SU-DHL-6 (cell line): ENCODE data around the gene JMJD7.

Experiments
- CTCF ChIP-seq: fragments of 200-600 bp; sonication (generic); IDR thresholded peaks from one replicate; pipeline ENCODE4 v1.5.1; 2017; ENCODE audit warnings: antibody characterized with exemption, mild to moderate bottlenecking, low read length, moderate library complexity; ENCODE audit not compliant: insufficient read depth, poor library complexity, severe bottlenecking
- EZH2phosphoT487 ChIP-seq: fragments of 200-600 bp; sonication (generic), shearing (Covaris generic); conservative IDR thresholded peaks from 2 replicates; pipeline ENCODE4 v1.6.1; 2018; ENCODE audit warnings: mild to moderate bottlenecking, antibody characterized with exemption, low read length, moderate library complexity, mixed read lengths

- TF ChIP-seq CTCF (no peak), EZH2phosphoT487 (no peak)
These were observed 29.0 kb upstream of the JMJD7 start for GRCh38 chr15:41798607-41799487.
